Stimulated activated CD4-positive, alpha-beta T cell treated with anti-CD3 and anti-CD28 coated beads, Interleukin-2, amount 100 ng/mL, for 48 hours (primary cell): Measurements from ENCODE around the gene ADIPOR2.
"Not testable (repeated sequence)": the region's sequence is repeated elsewhere in the genome, so short reads cannot be mapped to it uniquely, and the experiment has no call there.

Source experiments
- DNase-seq, 2 donors: peaks; one replicate each; pipeline ENCODE4 v3.0.0-alpha.2; 2020

The ADIPOR2 gene

GRCh38 chr12:1705774-1706631 lies 15.1 kb downstream of the ADIPOR2 start:
- DNase-seq: no peak

GRCh38 chr12:1706632-1706980 lies 15.7 kb downstream of the ADIPOR2 start:
- no peak for DNase-seq

GRCh38 chr12:1707051-1707450 lies 16.2 kb downstream of the ADIPOR2 start:
- no peak for DNase-seq

DNA sequence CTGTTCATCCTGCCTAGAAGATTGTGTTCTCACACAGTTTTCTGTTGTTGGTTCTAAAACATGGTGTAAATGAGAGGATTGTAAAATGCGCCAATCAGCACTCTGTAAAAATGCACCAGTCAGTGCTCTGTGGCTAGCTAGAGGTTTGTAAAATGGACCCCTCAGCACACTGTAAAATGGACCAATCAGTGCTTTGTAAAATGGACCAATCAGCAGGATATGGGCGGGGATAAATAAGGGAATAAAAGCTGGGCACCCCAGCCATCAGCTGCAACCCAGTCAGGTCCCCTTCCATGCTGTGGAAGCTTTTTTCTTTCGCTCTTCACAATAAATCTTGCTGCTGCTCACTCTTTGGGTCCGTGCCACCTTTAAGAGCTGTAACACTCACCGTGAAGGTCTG lies 19.1 kb downstream of the ADIPOR2 start:
- DNase-seq: not testable (repeated sequence)

DNA sequence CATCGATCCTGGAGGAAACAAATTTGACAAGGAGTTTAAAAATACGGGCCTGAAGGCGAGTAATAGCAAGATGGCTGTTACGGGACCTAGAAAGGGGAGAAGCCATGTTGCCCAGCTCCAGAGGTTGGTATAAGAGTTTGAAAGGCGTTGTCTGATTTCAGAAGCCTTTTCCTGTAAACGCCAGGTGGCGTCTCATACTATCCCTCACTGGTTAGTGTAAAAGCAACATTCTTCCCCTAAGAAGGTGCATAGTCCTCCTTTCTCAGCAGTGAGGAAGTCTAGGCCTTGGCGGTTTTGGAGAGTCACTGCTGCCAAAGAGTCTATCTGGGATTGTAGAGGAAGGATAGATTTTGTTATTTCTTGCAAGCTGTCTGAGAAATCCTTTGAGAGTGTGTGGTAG lies 20.0 kb downstream of the ADIPOR2 start:
- DNase-seq: not testable (repeated sequence)

GRCh38 chr12:1711536-1712211 lies 20.8 kb downstream of the ADIPOR2 start:
- not testable (repeated sequence) for DNase-seq

GRCh38 chr12:1712305-1712704 lies 21.4 kb downstream of the ADIPOR2 start:
- not testable (repeated sequence) for DNase-seq

DNA sequence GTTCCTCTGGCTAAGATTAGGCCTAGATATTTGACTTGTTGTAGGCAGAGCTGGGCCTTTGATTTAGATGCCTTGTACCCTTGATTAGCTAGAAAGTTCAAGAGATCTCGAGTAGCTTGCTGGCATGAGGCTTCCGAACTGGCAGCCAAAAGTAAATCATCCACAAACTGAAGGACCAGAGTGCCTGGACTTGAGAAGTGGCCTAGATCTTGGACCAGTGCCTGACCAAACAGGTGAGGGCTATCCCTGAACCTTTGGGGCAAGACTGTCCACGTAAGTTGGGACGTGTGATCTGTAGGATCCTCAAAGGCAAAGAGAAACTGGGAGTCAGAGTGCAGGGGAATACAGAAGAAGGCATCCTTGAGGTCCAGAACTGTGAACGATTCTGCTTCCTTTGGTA lies 22.0 kb downstream of the ADIPOR2 start:
- DNase-seq: not testable (repeated sequence)

- not testable (repeated sequence) for DNase-seq
These were observed 23.0 kb downstream of the ADIPOR2 start for GRCh38 chr12:1713783-1714348.

- DNase-seq: not testable (repeated sequence)
These were observed 24.6 kb downstream of the ADIPOR2 start for GRCh38 chr12:1715459-1715858.

DNA sequence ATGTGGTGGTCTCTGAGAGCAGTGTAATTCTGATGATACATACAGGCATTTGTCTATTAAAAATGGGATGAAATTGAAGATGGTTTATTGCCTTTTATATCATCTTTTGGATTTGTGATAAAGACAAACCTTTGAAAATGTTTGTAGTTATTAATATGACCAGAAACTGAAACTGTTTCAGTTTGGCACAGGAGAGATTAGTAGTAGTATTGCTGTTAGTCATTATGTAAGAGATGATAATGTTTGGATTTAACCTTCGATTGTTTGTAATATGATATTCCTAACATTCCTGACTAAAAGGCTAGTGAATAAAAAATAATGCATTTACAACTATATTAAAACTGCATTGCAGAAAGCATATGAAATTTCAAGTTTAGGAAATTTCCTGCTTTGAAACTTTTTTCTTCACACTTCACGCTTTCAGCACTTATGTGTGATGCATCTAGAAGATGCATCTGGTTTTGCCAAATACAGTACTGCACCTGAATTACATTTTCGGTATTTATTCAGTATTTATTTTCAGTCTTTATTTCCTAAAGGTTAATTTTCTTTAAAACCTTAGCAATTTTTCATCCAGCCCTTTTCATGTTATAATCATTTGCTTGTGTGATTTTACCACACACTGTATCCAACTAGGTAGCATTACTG lies 25.5 kb downstream of the ADIPOR2 start:
- no peak for DNase-seq

- DNase-seq: no peak
These were observed 26.0 kb downstream of the ADIPOR2 start for GRCh38 chr12:1716911-1717310.

DNA sequence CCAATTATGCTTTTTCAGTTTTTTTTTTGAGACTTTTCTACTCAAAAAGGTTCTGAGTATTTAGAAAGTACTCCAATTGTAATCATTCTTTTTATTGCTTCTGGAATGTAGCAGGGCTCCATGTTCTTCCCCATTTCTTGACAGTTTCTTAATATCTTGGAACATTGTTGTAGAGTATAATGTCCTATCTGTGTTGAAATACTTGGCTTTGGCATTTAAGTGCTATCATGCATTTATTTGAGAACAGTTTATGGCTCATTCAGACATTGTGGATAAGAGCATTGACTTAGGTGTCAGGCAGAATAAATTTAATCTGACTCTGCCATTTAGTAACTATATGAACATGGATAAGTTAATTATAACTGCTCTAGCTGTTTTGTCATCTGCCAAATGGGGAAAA lies 28.3 kb downstream of the ADIPOR2 start:
- DNase-seq: no peak

GRCh38 chr12:1720494-1720893 lies 29.6 kb downstream of the ADIPOR2 start:
- no peak for DNase-seq

DNA sequence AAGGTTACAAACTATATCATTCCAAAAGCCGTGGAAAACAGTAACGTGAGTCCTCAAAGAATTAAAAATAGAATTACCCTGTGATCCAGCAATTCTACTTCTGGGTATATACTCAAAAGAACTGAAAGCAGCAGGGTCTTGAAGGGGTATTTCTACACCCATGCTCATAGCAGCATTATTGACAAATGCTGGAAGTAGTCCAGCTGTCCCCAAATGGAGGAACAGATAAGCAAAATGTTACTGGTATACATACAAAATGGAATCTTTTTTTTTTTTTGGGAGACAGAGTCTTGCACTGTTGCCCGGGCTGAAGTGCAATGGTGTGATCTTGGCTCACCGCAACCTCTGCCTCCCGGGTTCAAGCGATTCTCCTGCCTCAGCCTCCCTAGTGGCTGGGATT lies 32.9 kb downstream of the ADIPOR2 start:
- no peak for DNase-seq

DNA sequence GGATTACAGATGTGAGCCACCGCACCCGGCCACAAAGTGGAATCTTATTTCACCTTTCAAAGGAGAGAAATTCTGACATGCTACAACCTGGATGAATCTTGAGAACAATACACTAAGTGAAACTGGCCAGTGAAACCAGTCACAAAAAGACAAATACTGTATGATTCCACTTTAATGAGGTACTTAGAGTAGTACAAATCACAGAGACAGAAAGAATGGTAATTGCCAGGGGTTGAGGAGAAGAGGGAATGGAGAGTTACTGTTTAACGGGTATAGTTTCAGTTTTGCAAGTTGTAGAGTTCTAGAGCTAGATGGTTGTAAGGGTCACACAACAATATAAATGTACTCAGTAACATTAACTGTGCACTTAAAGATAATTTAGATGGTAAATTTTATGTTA lies 33.4 kb downstream of the ADIPOR2 start:
- DNase-seq: no peak

GRCh38 chr12:1726753-1727152 lies 35.9 kb downstream of the ADIPOR2 start:
- DNase-seq: no peak

- DNase-seq: no peak
These were observed 38.0 kb downstream of the ADIPOR2 start for GRCh38 chr12:1728824-1729223.

DNA sequence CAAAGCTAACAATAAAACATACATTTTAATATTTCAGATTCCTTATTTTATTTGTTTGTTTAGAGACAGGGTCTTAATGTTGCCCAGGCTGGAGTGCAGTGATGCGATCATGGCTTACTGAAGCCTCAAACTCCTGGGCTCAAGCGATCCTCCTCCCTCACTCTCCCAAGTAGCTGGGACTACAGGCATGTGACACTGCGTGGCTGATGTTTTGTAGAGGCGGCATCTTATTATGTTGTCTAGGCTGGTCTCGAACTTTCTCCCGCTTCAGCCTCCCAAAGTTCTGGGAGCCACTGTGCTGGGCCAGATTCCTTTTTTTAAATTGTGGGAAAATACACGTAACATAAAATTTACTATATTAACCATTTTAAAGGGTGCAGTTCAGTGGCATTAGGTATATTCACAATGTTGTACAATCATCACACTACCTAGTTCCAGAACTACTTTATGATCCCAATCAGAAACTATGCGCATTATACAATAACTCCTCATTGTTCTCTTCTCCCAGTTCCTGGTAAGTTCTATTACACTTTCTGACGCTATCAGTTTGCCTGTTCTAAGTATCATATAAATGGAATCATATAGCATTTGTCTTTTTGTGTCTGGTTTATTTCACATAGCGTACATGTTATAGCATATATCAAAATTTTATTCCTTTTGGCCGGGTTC lies 40.3 kb downstream of the ADIPOR2 start:
- no peak for DNase-seq

- DNase-seq: not testable (repeated sequence)
These were observed 40.8 kb downstream of the ADIPOR2 start for GRCh38 chr12:1731688-1732078.

GRCh38 chr12:1732914-1733313 lies 42.0 kb downstream of the ADIPOR2 start:
- no peak for DNase-seq

DNA sequence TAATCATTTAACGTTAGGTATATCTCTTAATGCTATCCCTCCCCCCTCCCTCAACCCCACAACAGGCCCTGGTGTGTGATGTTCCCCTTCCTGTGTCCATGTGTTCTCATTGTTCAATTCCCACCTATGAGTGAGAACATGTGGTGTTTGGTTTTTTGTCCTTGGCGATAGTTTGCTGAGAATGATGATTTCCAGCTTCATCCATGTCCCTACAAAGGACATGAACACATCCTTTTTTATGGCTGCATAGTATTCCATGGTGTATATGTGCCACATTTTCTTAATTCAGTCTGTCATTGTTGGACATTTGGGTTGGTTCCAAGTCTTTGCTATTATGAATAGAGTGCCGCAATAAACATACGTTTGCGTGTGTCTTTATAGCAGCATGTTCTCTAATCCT lies 42.8 kb downstream of the ADIPOR2 start:
- not testable (repeated sequence) for DNase-seq
